OCI-LY7 (cell line): ENCODE data around the gene SLAIN2. TPM values are rescaled to one million over a fixed set of nuclear protein-coding genes. Genes with fewer than 3 reads are reported as not detected.

Experiments used
- BruUV-seq: library from RNA; stranded (reverse); fragments of 400-500 nt; replicated peaks from 2 replicates; lab custom pipeline; 2021; lab: Mats Ljungman, UMichigan
- CTCF ChIA-PET: fragments of 300-600 bp; sonication (Branson Sonifier 250); formaldehyde crosslinking; loops from one replicate; lab custom pipeline; 2022; ENCODE audit warnings: antibody characterized with exemption; ENCODE audit not compliant: unreplicated experiment; lab: Charles Lee
- POLR2A ChIA-PET: fragments of 300-600 bp; sonication (Branson Sonifier 250); formaldehyde crosslinking; loops from one replicate; lab custom pipeline; 2022; ENCODE audit warnings: antibody characterized with exemption; lab: Charles Lee
- DNase-seq: peaks from one replicate; pipeline ENCODE4 v3.0.0-alpha.2; 2015; ENCODE audit warnings: low spot score
- H2AFZ ChIP-seq: fragments of 200-600 bp; sonication (generic), shearing (Covaris generic); 2 replicates; pipeline ENCODE4 v1.6.1; 2014; ENCODE audit warnings: mild to moderate bottlenecking, antibody characterized with exemption, low read length, moderate library complexity
- H3K27ac ChIP-seq: fragments of 200-600 bp; sonication (generic); 2 replicates; pipeline ENCODE4 v1.5.1; 2014; ENCODE audit warnings: mixed run types, low read depth, mild to moderate bottlenecking, moderate library complexity, low read length, inconsistent platforms; ENCODE audit not compliant: poor library complexity, severe bottlenecking
- H3K36me3 ChIP-seq: fragments of 200-600 bp; sonication (generic); 2 replicates; pipeline ENCODE4 v1.6.1; 2014; ENCODE audit warnings: mild to moderate bottlenecking, antibody characterized with exemption, low read length, moderate library complexity, mixed read lengths; ENCODE audit not compliant: insufficient read depth
- H3K4me1 ChIP-seq: fragments of 200-600 bp; sonication (generic); 2 replicates; pipeline ENCODE4 v1.5.1; 2014; ENCODE audit warnings: mild to moderate bottlenecking, low read length; ENCODE audit not compliant: insufficient read depth, poor library complexity, severe bottlenecking
- H3K4me2 ChIP-seq: fragments of 200-600 bp; sonication (generic); 2 replicates; pipeline ENCODE4 v1.6.1; 2014; ENCODE audit warnings: mild to moderate bottlenecking, low read length
- H3K4me3 ChIP-seq: fragments of 200-600 bp; sonication (generic); 2 replicates; pipeline ENCODE4 v1.5.1; 2014; ENCODE audit warnings: mild to moderate bottlenecking, low read depth, low read length; ENCODE audit not compliant: poor library complexity, severe bottlenecking
- H3K79me2 ChIP-seq: fragments of 200-600 bp; sonication (generic); 2 replicates; pipeline ENCODE4 v1.6.1; 2016; ENCODE audit warnings: low read depth, mild to moderate bottlenecking, low read length, moderate library complexity, mixed read lengths; ENCODE audit not compliant: insufficient read depth
- H3K9me2 ChIP-seq: fragments of 200-600 bp; sonication (generic); 2 replicates; pipeline ENCODE4 v1.6.1; 2016; ENCODE audit warnings: mild to moderate bottlenecking, low read length, mixed read lengths; ENCODE audit not compliant: insufficient read depth
- H3K9me3 ChIP-seq: fragments of 200-600 bp; sonication (generic); 2 replicates; pipeline ENCODE4 v1.6.1; 2014; ENCODE audit warnings: mild to moderate bottlenecking, mixed run types, low read length, mixed read lengths
- H4K20me1 ChIP-seq: fragments of 200-600 bp; sonication (generic); 2 replicates; pipeline ENCODE4 v1.6.1; 2014; ENCODE audit warnings: mild to moderate bottlenecking, antibody characterized with exemption, low read length, moderate library complexity, mixed read lengths; ENCODE audit not compliant: insufficient read depth
- EZH2phosphoT487 ChIP-seq: fragments of 200-600 bp; sonication (generic); IDR thresholded peaks from 2 replicates; pipeline ENCODE4 v1.6.1; 2018; ENCODE audit warnings: low read depth, borderline replicate concordance, mild to moderate bottlenecking, mixed run types, antibody characterized with exemption, low read length, moderate library complexity, mixed read lengths
- intact Hi-C: fragments of 100-400 bp; cut with micrococcal nuclease; formaldehyde crosslinking; loops from one replicate; pipeline ENCODE4 v1.10.0; 2022; ENCODE audit not compliant: unreplicated experiment
- total RNA-seq, 2 experiments: library from RNA; depleted of rRNA in 1 of 2; stranded (reverse); fragments of >200 nt in 1 of 2; shearing (Covaris generic) in 1 of 2; gene quantifications; 2 replicates each; pipeline ENCODE4 v1.2.3, GENCODE V29; 2014 to 2022
- TF ChIP-seq, protein P1 (sequence below): fragments of 200-600 bp; sonication (generic); conservative IDR thresholded peaks from 2 replicates; pipeline ENCODE4 v1.5.1; 2014; ENCODE audit warnings: mild to moderate bottlenecking, antibody characterized with exemption, low read length, moderate library complexity, mixed read lengths

SLAIN2 gene
- total RNA-seq, 2 experiments from 2014 or later, result 21.1 to 40.2 TPM

DNA sequence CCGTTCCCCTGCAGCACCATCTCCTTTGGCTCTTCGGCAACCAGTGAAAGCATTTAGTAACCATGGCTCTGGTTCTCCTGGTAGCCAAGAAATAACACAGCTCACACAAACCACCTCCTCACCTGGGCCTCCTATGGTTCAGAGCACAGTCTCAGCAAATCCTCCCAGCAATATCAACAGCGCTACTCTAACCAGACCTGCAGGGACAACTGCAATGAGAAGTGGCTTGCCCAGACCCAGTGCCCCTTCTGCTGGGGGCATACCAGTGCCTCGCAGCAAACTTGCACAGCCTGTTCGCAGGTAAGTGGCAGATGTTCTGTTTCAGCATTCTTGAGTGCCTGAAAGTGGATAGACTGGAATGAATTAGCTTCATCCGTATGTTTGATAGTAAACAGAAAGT lies 78.8 kb downstream of the SLAIN2 start:
- Histone ChIP-seq H3K9me2 (no peaks in the 10 kb centered on the region), H3K4me2 (no peak overlapping the region), H3K79me2 (no peaks in the 10 kb centered on the region), H3K4me3 (no peak overlapping the region), H4K20me1 (no peaks in the 10 kb centered on the region), H3K36me3 (peaks cover 24% of the 10 kb centered on the region; the same call in 1 of the 2 replicates), H2AFZ (no peak overlapping the region), H3K4me1 (no peaks in the 10 kb centered on the region), H3K9me3 (no peaks in the 10 kb centered on the region), H3K27ac (no peak overlapping the region)
- POLR2A ChIA-PET, result no interaction called here
- BruUV-seq, result no TSS peak
- no peak for TF ChIP-seq EZH2phosphoT487
- intact Hi-C loops, result loop anchor here (10.0 kb wide), 1 partner anchor 105 kb away; no protein-coding TSS in a partner anchor
- CTCF ChIA-PET, result no interaction called here
- DNase-seq, result no peak

DNA sequence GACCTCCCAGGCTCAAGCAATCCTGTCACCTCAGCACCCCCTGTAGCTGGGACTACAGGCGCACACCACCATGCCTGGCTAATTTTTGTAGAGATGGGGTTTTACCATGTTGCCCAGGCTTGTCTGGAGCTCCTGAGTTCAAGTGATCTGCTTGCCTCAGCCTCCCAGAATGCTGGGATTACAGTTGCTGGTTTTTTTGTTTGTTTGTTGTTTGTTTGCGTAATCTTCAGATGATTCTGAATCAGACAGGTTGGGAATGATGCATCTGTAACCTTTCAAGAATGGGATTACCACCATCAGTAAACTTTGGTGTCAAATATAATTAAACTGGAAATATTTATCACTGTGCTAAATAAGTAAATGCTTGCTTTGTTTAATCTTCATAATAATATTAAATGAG lies 79.8 kb downstream of the SLAIN2 start:
- intact Hi-C loops, result loop anchor here (10.0 kb wide), 1 partner anchor 106 kb away; no protein-coding TSS in a partner anchor
- H3K27ac ChIP-seq, result no peak overlapping the region
- no peaks in the 10 kb centered on the region for H3K9me3 ChIP-seq
- POLR2A ChIA-PET, result interaction anchor here (0.5 to 1.1 kb wide), 5 partner anchors 15 to 471 kb away, joined by 3 to 4 read pairs (median 4); no protein-coding TSS in a partner anchor
- H4K20me1 ChIP-seq, result no peaks in the 10 kb centered on the region
- TF ChIP-seq, protein P1, sequence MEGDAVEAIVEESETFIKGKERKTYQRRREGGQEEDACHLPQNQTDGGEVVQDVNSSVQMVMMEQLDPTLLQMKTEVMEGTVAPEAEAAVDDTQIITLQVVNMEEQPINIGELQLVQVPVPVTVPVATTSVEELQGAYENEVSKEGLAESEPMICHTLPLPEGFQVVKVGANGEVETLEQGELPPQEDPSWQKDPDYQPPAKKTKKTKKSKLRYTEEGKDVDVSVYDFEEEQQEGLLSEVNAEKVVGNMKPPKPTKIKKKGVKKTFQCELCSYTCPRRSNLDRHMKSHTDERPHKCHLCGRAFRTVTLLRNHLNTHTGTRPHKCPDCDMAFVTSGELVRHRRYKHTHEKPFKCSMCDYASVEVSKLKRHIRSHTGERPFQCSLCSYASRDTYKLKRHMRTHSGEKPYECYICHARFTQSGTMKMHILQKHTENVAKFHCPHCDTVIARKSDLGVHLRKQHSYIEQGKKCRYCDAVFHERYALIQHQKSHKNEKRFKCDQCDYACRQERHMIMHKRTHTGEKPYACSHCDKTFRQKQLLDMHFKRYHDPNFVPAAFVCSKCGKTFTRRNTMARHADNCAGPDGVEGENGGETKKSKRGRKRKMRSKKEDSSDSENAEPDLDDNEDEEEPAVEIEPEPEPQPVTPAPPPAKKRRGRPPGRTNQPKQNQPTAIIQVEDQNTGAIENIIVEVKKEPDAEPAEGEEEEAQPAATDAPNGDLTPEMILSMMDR, result no peak
- TF ChIP-seq EZH2phosphoT487, result no peak
- H3K9me2 ChIP-seq, result no peaks in the 10 kb centered on the region
- H3K4me3 ChIP-seq, result no peak overlapping the region
- BruUV-seq, result no TSS peak
- H3K79me2 ChIP-seq, result no peaks in the 10 kb centered on the region
- no peaks in the 10 kb centered on the region for H3K4me1 ChIP-seq
- CTCF ChIA-PET, result no interaction called here
- no peak overlapping the region for H2AFZ ChIP-seq
- no peak for DNase-seq
- H3K36me3 ChIP-seq, result peaks cover 24% of the 10 kb centered on the region; the same call in 1 of the 2 replicates
- H3K4me2 ChIP-seq, result no peak overlapping the region

DNA sequence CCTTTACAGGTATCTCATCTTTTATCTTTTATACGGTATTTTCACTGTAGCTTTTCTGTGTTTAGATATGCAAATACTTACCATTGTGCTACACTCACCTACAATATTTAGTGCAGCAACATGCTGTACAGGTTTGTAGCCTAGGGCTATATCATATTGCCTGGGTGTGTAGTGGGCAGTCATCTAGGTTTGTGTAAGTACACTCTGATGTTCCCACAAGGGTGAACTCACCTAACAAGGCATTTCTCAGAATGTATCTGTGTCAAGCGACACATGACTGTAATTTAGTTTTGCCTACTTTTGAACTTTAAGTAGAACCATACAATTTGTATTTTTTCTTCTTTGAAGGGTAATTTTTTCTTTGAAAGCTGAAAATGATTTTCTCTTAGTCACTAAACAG lies 87.6 kb downstream of the SLAIN2 start:
- Histone ChIP-seq H3K79me2 (no peaks in the 10 kb centered on the region), H3K4me2 (no peak overlapping the region), H3K4me1 (no peaks in the 10 kb centered on the region), H3K9me3 (no peaks in the 10 kb centered on the region), H3K9me2 (no peaks in the 10 kb centered on the region), H2AFZ (no peak overlapping the region), H4K20me1 (no peaks in the 10 kb centered on the region), H3K36me3 (no peaks in the 10 kb centered on the region), H3K4me3 (no peak overlapping the region), H3K27ac (no peak overlapping the region)
- ChIA-PET CTCF (no interaction called here), POLR2A (interaction anchor here (0.5 to 0.7 kb wide), 4 partner anchors 33 to 401 kb away, joined by 3 read pairs; no protein-coding TSS in a partner anchor)
- TF ChIP-seq, protein P1, result no peak
- no peak for TF ChIP-seq EZH2phosphoT487
- intact Hi-C loops, result loop anchor here (10.0 kb wide), 1 partner anchor 114 kb away; no protein-coding TSS in a partner anchor
- no peak for DNase-seq
- no TSS peak for BruUV-seq
